HG03175 (cell line): ENCODE data around the gene RNF208.
"Not testable (repeated sequence)": the region's sequence is repeated elsewhere in the genome, so short reads cannot be mapped to it uniquely, and the experiment has no call there.

Experiments used
- ATAC-seq: cut with Tn5 transposase; IDR thresholded peaks from one replicate; pipeline ENCODE4 v1.9.1; 2021; ENCODE audit warnings: mild to moderate bottlenecking, moderate library complexity; ENCODE audit not compliant: unreplicated experiment

Gene RNF208

GRCh38 chr9:137240318-137240840 is 18.3 kb upstream of the RNF208 start:
- ATAC-seq: peak; percentile 26

- not testable (repeated sequence) for ATAC-seq
Measured at GRCh38 chr9:137239541-137240200, 17.6 kb upstream of the RNF208 start.

- no peak for ATAC-seq
Measured at GRCh38 chr9:137237759-137238726, 16.0 kb upstream of the RNF208 start.

- no peak for ATAC-seq
Measured at GRCh38 chr9:137236936-137237421, 14.9 kb upstream of the RNF208 start.

GRCh38 chr9:137236238-137236935 is 14.3 kb upstream of the RNF208 start:
- peak; percentile 20 for ATAC-seq

- no peak for ATAC-seq
Measured at GRCh38 chr9:137235424-137236237, 13.6 kb upstream of the RNF208 start.

- ATAC-seq: no peak
Measured at GRCh38 chr9:137234758-137235423, 12.9 kb upstream of the RNF208 start.

- no peak for ATAC-seq
Measured at GRCh38 chr9:137234055-137234697, 12.1 kb upstream of the RNF208 start.

- no peak for ATAC-seq
Measured at GRCh38 chr9:137233143-137233980, 11.3 kb upstream of the RNF208 start.

GRCh38 chr9:137232510-137232909 is 10.5 kb upstream of the RNF208 start:
- ATAC-seq: no peak

- no peak for ATAC-seq
Measured at GRCh38 chr9:137232101-137232500, 10.1 kb upstream of the RNF208 start.

- no peak for ATAC-seq
Measured at GRCh38 chr9:137231372-137232039, 9.5 kb upstream of the RNF208 start.

- ATAC-seq: no peak
Measured at GRCh38 chr9:137230705-137231371, 8.8 kb upstream of the RNF208 start, which contains the start of gene SLC34A3. TSS of gene SLC34A3 (plus strand) at chr9:137230901. CDS start at chr9:137231703, 802 bp downstream.

- ATAC-seq: no peak
Measured at GRCh38 chr9:137229903-137230704, 8.1 kb upstream of the RNF208 start.

- ATAC-seq: no peak
Measured at GRCh38 chr9:137228968-137229896, 7.2 kb upstream of the RNF208 start.
